AG09319 (cell line): Measurements from ENCODE around the gene FARP2.

Experiments used
- DNase-seq: peaks from one replicate; pipeline ENCODE4 v3.0.0-alpha.2; 2010; ENCODE audit warnings: low read depth; ENCODE audit errors: extremely low read depth
- CTCF ChIP-seq: IDR thresholded peaks from 2 replicates; pipeline ENCODE4 v1.5.1; 2011; ENCODE audit warnings: low read depth, mild to moderate bottlenecking, inconsistent platforms, low read length, moderate library complexity

The FARP2 gene

DNA sequence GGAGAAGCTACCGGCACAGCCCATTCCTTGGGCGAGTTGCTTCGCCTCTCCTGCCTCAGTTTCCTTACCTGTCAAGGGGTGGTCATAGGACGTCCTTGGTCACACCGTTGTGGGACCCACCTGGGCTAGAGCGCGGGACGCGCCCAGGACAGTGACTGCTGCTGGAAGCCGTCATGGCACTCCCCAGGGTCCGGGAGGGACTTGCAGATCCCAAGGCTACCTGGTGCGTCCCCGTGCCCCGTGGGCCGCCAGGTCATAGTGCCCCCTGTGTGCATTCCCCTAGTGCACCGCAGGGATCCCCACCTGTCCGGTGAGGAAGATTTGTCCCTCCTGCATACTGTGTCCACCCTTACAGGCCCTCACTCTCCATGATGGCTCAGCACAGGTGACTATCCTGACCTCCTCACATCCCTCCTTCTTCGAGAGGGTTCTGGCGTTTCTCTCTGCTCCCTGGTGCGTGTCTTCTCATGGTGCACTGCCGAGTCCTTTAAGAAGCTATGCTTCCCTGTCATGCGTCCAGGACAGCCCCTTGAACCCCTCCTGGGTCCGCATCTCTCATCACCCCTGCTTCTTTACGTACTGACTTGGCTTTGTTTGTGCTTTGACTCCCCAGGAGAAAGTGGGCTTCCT, 153.2 kb downstream of the FARP2 start:
- TF ChIP-seq CTCF = no peak
- no peak for DNase-seq

DNA sequence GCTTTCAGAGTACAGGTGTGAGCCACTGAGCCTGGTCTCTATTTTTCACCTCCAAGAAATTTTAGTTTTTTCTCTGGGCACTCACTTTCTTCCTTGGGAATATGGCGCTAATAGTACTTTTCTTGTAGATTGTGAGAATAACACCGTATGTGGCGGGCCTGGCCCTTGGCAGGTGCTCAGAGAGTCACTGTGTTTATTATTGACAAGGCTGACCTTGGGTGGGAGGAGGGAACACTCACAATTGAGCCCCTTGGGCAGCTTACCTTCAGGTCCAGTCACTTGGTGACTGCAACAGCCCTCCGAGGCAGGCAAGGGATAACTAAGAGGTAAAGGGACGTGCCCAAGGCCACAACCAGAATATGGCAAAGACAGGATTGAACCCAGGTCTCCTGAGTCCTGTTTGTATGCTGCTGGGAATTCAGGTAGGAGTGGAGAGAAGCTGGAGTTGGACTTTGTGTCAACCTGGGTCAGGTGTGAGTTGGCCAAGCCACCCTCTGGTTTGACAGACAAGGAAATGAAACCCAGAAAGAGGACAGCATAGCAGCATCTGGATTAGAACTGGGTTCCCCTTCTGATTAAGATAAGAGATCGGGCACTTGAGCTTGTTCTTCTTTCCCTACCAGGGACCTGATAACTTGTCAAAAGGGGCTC, 155.1 kb downstream of the FARP2 start:
- no peak for TF ChIP-seq CTCF
- no peak for DNase-seq

DNA sequence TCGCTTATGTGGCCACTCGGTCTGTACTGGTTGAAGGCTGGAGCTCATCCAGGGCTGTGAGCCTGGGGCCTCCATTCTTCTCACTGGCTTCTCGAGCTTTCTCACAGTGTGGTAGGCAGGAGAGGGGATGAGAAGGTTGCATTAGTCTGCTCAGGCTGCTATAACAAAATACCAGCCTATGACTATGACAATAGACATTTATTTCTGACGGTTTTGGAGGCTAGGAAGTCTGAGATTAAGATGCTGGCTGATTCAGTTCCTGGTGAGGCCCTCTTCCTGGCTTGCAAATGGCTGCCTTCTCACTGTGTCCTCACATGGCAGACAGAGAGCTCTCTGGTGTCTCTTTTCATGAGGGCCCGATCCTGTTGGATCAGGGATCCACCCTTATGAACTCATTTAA, 158.5 kb downstream of the FARP2 start:
- no peak for TF ChIP-seq CTCF

GRCh38 chr2:241514986-241515737, 159.1 kb downstream of the FARP2 start:
- TF ChIP-seq CTCF = no peak
- DNase-seq = no peak

More for the DNA sequence above, 158.5 kb downstream of the FARP2 start:
- DNase-seq = no peak

- DNase-seq = no peak
- no peak for TF ChIP-seq CTCF
Measured at GRCh38 chr2:241516520-241516965, 160.5 kb downstream of the FARP2 start.

DNA sequence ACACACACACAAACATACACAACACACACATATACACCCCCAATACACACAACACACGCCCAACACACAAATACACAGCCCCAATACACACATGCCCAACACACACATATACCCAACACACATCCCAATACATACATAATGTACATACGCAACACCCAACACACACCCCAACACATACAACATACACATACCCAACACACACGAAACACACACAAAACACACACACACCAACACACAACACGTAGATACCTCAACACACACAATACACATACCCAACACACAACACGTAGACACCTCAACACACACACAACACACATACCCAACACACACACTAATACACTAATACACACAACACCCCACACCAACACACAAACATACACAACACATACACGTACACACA, 161.2 kb downstream of the FARP2 start:
- no peak for TF ChIP-seq CTCF
- no peak for DNase-seq

DNA sequence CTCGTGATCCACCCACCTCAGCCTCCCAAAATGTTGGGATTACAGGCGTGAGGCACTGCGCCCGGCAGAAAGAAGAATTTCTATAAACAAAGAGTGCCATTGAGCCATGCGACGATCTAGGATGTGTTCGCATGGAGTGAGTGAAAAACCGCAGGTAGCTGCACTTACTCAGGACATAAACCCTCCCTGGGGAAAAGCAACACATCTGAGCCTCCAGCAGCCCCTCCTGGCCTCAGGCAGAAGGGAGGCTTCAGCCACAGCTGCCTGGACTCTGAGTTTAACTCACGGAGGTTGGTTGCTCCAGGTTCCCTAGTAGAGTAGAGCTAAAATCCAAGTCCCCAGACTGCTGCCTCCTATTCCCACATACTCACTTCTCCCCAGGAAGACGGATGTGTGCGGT, 163.6 kb downstream of the FARP2 start:
- no peak for TF ChIP-seq CTCF
- no peak for DNase-seq
